GM20000 (cell line): Measurements from ENCODE around the gene NRG2.

Experiments
- DNase-seq: peaks from one replicate; pipeline ENCODE4 v3.0.0; 2012; ENCODE audit warnings: low spot score
- CTCF ChIP-seq: IDR thresholded peaks from 2 replicates; pipeline ENCODE4 v1.5.1; 2012; ENCODE audit warnings: mild to moderate bottlenecking, control low read depth; ENCODE audit errors: extremely low read depth, missing control alignments

NRG2 gene

GRCh38 chr5:139837711-139838380 lies 205.3 kb downstream of the NRG2 start:
- DNase-seq = no peak
- TF ChIP-seq CTCF = no peak

GRCh38 chr5:139836469-139837208 lies 206.5 kb downstream of the NRG2 start:
- DNase-seq = no peak
- TF ChIP-seq CTCF = no peak

- TF ChIP-seq CTCF = no peak
- DNase-seq = no peak
Observed at GRCh38 chr5:139835656-139836055, 207.4 kb downstream of the NRG2 start.

- TF ChIP-seq CTCF = no peak
- no peak for DNase-seq
Observed at GRCh38 chr5:139833525-139833924, 209.6 kb downstream of the NRG2 start.

- DNase-seq = no peak
- TF ChIP-seq CTCF = no peak
Observed at GRCh38 chr5:139831624-139832023, 211.5 kb downstream of the NRG2 start.

- TF ChIP-seq CTCF = no peak
- no peak for DNase-seq
Observed at GRCh38 chr5:139829471-139829870, 213.6 kb downstream of the NRG2 start.

- no peak for DNase-seq
- no peak for TF ChIP-seq CTCF
Observed at GRCh38 chr5:139828207-139828895, 214.7 kb downstream of the NRG2 start.
